SK-N-SH treated with all-trans-retinoic acid at 6 μM for 48 hours (cell line): ENCODE data around the gene LARGE1.

Experiments used
- ATAC-seq: fragments of 200-7000 bp; cut with Tn5 transposase; 3 replicates; pipeline ENCODE4 v1.9.1; 2020; ENCODE audit warnings: mild to moderate bottlenecking, moderate library complexity
- ARNTL ChIP-seq: fragments of 450-650 bp; formaldehyde crosslinking; IDR thresholded peaks from 2 replicates; pipeline ENCODE4 v1.5.0; 2020; ENCODE audit warnings: low read depth, mild to moderate bottlenecking, moderate library complexity, borderline replicate concordance
- BACH2 ChIP-seq: fragments of 250-450 bp; sonication (Bioruptor Pico); IDR thresholded peaks from 2 replicates; pipeline ENCODE4 v1.9.0; 2021; ENCODE audit warnings: mild to moderate bottlenecking, borderline replicate concordance
- CREB5 ChIP-seq: fragments of 250-450 bp; sonication (Bioruptor Pico); IDR thresholded peaks from 2 replicates; pipeline ENCODE4 v1.5.1; 2020; ENCODE audit warnings: low read depth, mild to moderate bottlenecking, moderate library complexity
- CSDC2 ChIP-seq: fragments of 250-450 bp; sonication (Bioruptor Pico); IDR thresholded peaks from 2 replicates; pipeline ENCODE4 v1.5.0; 2020; ENCODE audit warnings: mild to moderate bottlenecking, moderate library complexity
- CSRNP3 ChIP-seq: fragments of 250-450 bp; sonication (Bioruptor Pico); IDR thresholded peaks from 2 replicates; pipeline ENCODE4 v1.5.1; 2021; ENCODE audit warnings: mild to moderate bottlenecking, moderate library complexity
- ESRRG ChIP-seq: fragments of 250-450 bp; sonication (Bioruptor Pico); IDR thresholded peaks from 2 replicates; pipeline ENCODE4 v1.6.1; 2021; ENCODE audit warnings: mild to moderate bottlenecking
- GLIS3 ChIP-seq: fragments of 250-450 bp; sonication (Bioruptor Pico); IDR thresholded peaks from 2 replicates; pipeline ENCODE4 v1.5.0; 2020; ENCODE audit warnings: mild to moderate bottlenecking, moderate library complexity
- OSR1 ChIP-seq: fragments of 250-450 bp; sonication (Bioruptor Pico); IDR thresholded peaks from 2 replicates; pipeline ENCODE4 v1.8.0; 2022; ENCODE audit warnings: moderate library complexity, mild to moderate bottlenecking, inconsistent platforms
- POU6F1 ChIP-seq: fragments of 250-450 bp; sonication (Bioruptor Pico); IDR thresholded peaks from 2 replicates; pipeline ENCODE4 v1.8.0; 2021; ENCODE audit warnings: low read depth, mild to moderate bottlenecking, moderate library complexity, borderline replicate concordance
- PPARA ChIP-seq: fragments of 250-450 bp; sonication (Bioruptor Pico); IDR thresholded peaks from 2 replicates; pipeline ENCODE4 v1.5.0; 2020; ENCODE audit warnings: mild to moderate bottlenecking, borderline replicate concordance
- RARB ChIP-seq: fragments of 250-450 bp; sonication (Bioruptor Pico); IDR thresholded peaks from 2 replicates; pipeline ENCODE4 v1.8.0; 2021; ENCODE audit warnings: mild to moderate bottlenecking, moderate library complexity
- SNAI2 ChIP-seq: fragments of 250-450 bp; sonication (Bioruptor Pico); IDR thresholded peaks from 2 replicates; pipeline ENCODE4 v1.5.0; 2020; ENCODE audit warnings: mild to moderate bottlenecking, moderate library complexity
- TOX ChIP-seq: fragments of 250-450 bp; sonication (Bioruptor Pico); IDR thresholded peaks from 2 replicates; pipeline ENCODE4 v1.8.0; 2021; ENCODE audit warnings: mild to moderate bottlenecking, moderate library complexity, borderline replicate concordance
- TSHZ2 ChIP-seq: fragments of 250-450 bp; sonication (Bioruptor Pico); IDR thresholded peaks from 2 replicates; pipeline ENCODE4 v1.5.0; 2020; ENCODE audit warnings: mild to moderate bottlenecking, moderate library complexity
- ZC3H10 ChIP-seq: fragments of 250-450 bp; sonication (Bioruptor Pico); IDR thresholded peaks from 2 replicates; pipeline ENCODE4 v1.5.1; 2021; ENCODE audit warnings: mild to moderate bottlenecking, moderate library complexity
- ZFP3 ChIP-seq: fragments of 250-450 bp; sonication (Bioruptor Pico); IDR thresholded peaks from 2 replicates; pipeline ENCODE4 v1.5.0; 2020; ENCODE audit warnings: mild to moderate bottlenecking, moderate library complexity
- ZFP30 ChIP-seq: fragments of 450-650 bp; formaldehyde crosslinking; IDR thresholded peaks from 2 replicates; pipeline ENCODE4 v1.5.0; 2022; ENCODE audit warnings: mild to moderate bottlenecking, moderate library complexity
- ZNF565 ChIP-seq: fragments of 450-650 bp; formaldehyde crosslinking; conservative IDR thresholded peaks from 2 replicates; pipeline ENCODE4 v1.5.0; 2020; ENCODE audit warnings: low read depth, mild to moderate bottlenecking, moderate library complexity
- ZNF70 ChIP-seq: fragments of 450-650 bp; formaldehyde crosslinking; IDR thresholded peaks from 2 replicates; pipeline ENCODE4 v1.5.0; 2020; ENCODE audit warnings: mild to moderate bottlenecking, moderate library complexity
- ZNF8 ChIP-seq: fragments of 450-650 bp; formaldehyde crosslinking; IDR thresholded peaks from 2 replicates; pipeline ENCODE4 v1.5.0; 2020; ENCODE audit warnings: mild to moderate bottlenecking, moderate library complexity

Gene LARGE1

GRCh38 chr22:33682927-33683326, 237.3 kb downstream of the LARGE1 start (continued):
- TF ChIP-seq POU6F1 (no peak), OSR1 (CRISPR knock-in tag) (no peak)

GRCh38 chr22:33680632-33681031, 239.6 kb downstream of the LARGE1 start:
- ATAC-seq, result no peak
- no peak for TF ChIP-seq ZNF8
- no peak for TF ChIP-seq CSDC2 (CRISPR knock-in tag)
- no peak for TF ChIP-seq SNAI2 (CRISPR knock-in tag)
- TF ChIP-seq GLIS3 (CRISPR knock-in tag), result no peak

- TF ChIP-seq POU6F1 (no peak), OSR1 (CRISPR knock-in tag) (no peak), ZFP3 (no peak), BACH2 (CRISPR knock-in tag) (no peak), ZC3H10 (CRISPR knock-in tag) (no peak), RARB (no peak)
- no peak for ATAC-seq
These were observed 241.8 kb downstream of the LARGE1 start for GRCh38 chr22:33678523-33678922.

GRCh38 chr22:33677536-33677935, 242.7 kb downstream of the LARGE1 start:
- no peak for ATAC-seq
- TF ChIP-seq TSHZ2 (CRISPR knock-in tag), result no peak
- TF ChIP-seq BACH2 (CRISPR knock-in tag), result no peak
- no peak for TF ChIP-seq ZNF70 (CRISPR knock-in tag)
- TF ChIP-seq PPARA (CRISPR knock-in tag), result no peak
- TF ChIP-seq ZC3H10 (CRISPR knock-in tag), result no peak
- TF ChIP-seq ESRRG, result no peak
- no peak for TF ChIP-seq CREB5 (CRISPR knock-in tag)
- no peak for TF ChIP-seq CSRNP3 (CRISPR knock-in tag)
- no peak for TF ChIP-seq ZFP30
- no peak for TF ChIP-seq RARB
- TF ChIP-seq ARNTL (CRISPR knock-in tag), result no peak

- no peak for ATAC-seq
- TF ChIP-seq RARB (no peak), ZC3H10 (CRISPR knock-in tag) (no peak), CSRNP3 (CRISPR knock-in tag) (no peak), TOX (CRISPR knock-in tag) (no peak), ZNF565 (CRISPR knock-in tag) (no peak)
These were observed 245.9 kb downstream of the LARGE1 start for GRCh38 chr22:33674357-33674756.
